ENCODE data around the gene MECP2.

The MECP2 gene

GRCh38 chrX:154030715-154031305 lies 66.7 kb downstream of the MECP2 start:
- DNase-seq = no peak

GRCh38 chrX:154030266-154030665 lies 67.3 kb downstream of the MECP2 start:
- no peak for DNase-seq

GRCh38 chrX:154029439-154029838 lies 68.1 kb downstream of the MECP2 start:
- no peak for DNase-seq

GRCh38 chrX:154028502-154029184 lies 68.9 kb downstream of the MECP2 start:
- DNase-seq = no peak

- DNase-seq = no peak
Measured at GRCh38 chrX:154027986-154028385, 69.5 kb downstream of the MECP2 start.

- DNase-seq = no peak
Measured at GRCh38 chrX:154027022-154027402, 70.5 kb downstream of the MECP2 start.

- no peak for DNase-seq
Measured at GRCh38 chrX:154026136-154027021, 71.1 kb downstream of the MECP2 start.

- DNase-seq = no peak
Measured at GRCh38 chrX:154025230-154025629, 72.3 kb downstream of the MECP2 start.

GRCh38 chrX:154024271-154024670 lies 73.2 kb downstream of the MECP2 start:
- DNase-seq = no peak

GRCh38 chrX:154023276-154024000 lies 74.1 kb downstream of the MECP2 start:
- no peak for DNase-seq

GRCh38 chrX:154022108-154022507 lies 75.4 kb downstream of the MECP2 start:
- peak; percentile 58 for DNase-seq

- no peak for DNase-seq
Measured at GRCh38 chrX:154021131-154021611, 76.3 kb downstream of the MECP2 start.

- peak; percentile 12 for DNase-seq
Measured at GRCh38 chrX:154020536-154021115, 76.9 kb downstream of the MECP2 start.

GRCh38 chrX:154019633-154020528 lies 77.6 kb downstream of the MECP2 start, which contains the start of gene IRAK1:
Gene IRAK1 (minus strand): TSS chrX:154019902. CDS start chrX:154019812, 90 bp downstream.
- DNase-seq = peak; percentile 76

GRCh38 chrX:154019061-154019621 lies 78.4 kb downstream of the MECP2 start:
- DNase-seq = peak; percentile 46

GRCh38 chrX:154018518-154019060 lies 78.9 kb downstream of the MECP2 start:
- DNase-seq = no peak

GRCh38 chrX:154017766-154018517 lies 79.6 kb downstream of the MECP2 start:
- DNase-seq = no peak

- no peak for DNase-seq
Measured at GRCh38 chrX:154016366-154017076, 81.0 kb downstream of the MECP2 start.

- no peak for DNase-seq
Measured at GRCh38 chrX:154015581-154016264, 81.8 kb downstream of the MECP2 start.

Data from NCI-H69 (cell line).